ENCODE results near the gene DAD1.

DNA sequence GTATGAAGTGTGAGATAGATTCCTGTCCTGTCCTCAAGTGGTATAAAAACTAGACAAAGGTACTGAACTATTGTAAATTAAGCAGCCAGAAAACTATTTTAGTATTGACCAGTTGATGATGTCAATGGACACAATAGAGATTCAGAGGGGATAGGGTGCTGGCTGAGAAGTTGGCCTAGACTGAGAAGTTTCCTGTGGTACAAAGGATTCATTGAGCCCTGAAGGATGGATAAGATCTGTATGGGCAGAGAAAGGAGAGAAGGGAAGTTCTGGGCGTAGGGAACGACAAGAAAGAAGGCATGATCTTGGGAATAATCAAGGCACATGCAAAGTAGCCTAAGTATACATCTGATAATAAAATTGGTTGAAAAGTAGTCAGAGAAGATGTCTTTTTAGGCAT is 44.6 kb downstream of the DAD1 start:
- no peak for TF ChIP-seq JUND (IDR thresholded peaks at IDR 0.05)
- TF ChIP-seq, protein P1, sequence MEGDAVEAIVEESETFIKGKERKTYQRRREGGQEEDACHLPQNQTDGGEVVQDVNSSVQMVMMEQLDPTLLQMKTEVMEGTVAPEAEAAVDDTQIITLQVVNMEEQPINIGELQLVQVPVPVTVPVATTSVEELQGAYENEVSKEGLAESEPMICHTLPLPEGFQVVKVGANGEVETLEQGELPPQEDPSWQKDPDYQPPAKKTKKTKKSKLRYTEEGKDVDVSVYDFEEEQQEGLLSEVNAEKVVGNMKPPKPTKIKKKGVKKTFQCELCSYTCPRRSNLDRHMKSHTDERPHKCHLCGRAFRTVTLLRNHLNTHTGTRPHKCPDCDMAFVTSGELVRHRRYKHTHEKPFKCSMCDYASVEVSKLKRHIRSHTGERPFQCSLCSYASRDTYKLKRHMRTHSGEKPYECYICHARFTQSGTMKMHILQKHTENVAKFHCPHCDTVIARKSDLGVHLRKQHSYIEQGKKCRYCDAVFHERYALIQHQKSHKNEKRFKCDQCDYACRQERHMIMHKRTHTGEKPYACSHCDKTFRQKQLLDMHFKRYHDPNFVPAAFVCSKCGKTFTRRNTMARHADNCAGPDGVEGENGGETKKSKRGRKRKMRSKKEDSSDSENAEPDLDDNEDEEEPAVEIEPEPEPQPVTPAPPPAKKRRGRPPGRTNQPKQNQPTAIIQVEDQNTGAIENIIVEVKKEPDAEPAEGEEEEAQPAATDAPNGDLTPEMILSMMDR (IDR thresholded peaks at IDR 0.05), result no peak
- no peak for TF ChIP-seq GABPA (IDR thresholded peaks at IDR 0.05; ENCODE audit: low read depth)
- TF ChIP-seq, protein P2, sequence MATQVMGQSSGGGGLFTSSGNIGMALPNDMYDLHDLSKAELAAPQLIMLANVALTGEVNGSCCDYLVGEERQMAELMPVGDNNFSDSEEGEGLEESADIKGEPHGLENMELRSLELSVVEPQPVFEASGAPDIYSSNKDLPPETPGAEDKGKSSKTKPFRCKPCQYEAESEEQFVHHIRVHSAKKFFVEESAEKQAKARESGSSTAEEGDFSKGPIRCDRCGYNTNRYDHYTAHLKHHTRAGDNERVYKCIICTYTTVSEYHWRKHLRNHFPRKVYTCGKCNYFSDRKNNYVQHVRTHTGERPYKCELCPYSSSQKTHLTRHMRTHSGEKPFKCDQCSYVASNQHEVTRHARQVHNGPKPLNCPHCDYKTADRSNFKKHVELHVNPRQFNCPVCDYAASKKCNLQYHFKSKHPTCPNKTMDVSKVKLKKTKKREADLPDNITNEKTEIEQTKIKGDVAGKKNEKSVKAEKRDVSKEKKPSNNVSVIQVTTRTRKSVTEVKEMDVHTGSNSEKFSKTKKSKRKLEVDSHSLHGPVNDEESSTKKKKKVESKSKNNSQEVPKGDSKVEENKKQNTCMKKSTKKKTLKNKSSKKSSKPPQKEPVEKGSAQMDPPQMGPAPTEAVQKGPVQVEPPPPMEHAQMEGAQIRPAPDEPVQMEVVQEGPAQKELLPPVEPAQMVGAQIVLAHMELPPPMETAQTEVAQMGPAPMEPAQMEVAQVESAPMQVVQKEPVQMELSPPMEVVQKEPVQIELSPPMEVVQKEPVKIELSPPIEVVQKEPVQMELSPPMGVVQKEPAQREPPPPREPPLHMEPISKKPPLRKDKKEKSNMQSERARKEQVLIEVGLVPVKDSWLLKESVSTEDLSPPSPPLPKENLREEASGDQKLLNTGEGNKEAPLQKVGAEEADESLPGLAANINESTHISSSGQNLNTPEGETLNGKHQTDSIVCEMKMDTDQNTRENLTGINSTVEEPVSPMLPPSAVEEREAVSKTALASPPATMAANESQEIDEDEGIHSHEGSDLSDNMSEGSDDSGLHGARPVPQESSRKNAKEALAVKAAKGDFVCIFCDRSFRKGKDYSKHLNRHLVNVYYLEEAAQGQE (IDR thresholded peaks at IDR 0.05; ENCODE audit: low read depth, low read length), result no peak
- TF ChIP-seq SMC3 (IDR thresholded peaks at IDR 0.05; ENCODE audit: low read depth, low read length), result no peak
- TF ChIP-seq MAX (IDR thresholded peaks at IDR 0.05; ENCODE audit: low read depth), result no peak
- no peak for TF ChIP-seq FOSL2 (IDR thresholded peaks at IDR 0.05; ENCODE audit: borderline replicate concordance, low read depth)

Data from SK-N-SH (cell line).